VCaP (cell line): ENCODE measurements around the gene TTC21A.

Experiments
- H3K27ac ChIP-seq: fragments of 450-650 bp; 2 replicates; pipeline ENCODE4 v1.5.1; 2017
- TF ChIP-seq, protein P1 (sequence below): fragments of 450-650 bp; conservative IDR thresholded peaks from 2 replicates; pipeline ENCODE4 v1.5.1; 2017; ENCODE audit warnings: mild to moderate bottlenecking, moderate library complexity

TTC21A gene

GRCh38 chr3:39127269-39127907 lies 19.9 kb downstream of the TTC21A start:
- H3K27ac ChIP-seq: no peak overlapping the region

GRCh38 chr3:39127908-39128304 lies 20.4 kb downstream of the TTC21A start:
- no peak overlapping the region for H3K27ac ChIP-seq
- TF ChIP-seq, protein P1, sequence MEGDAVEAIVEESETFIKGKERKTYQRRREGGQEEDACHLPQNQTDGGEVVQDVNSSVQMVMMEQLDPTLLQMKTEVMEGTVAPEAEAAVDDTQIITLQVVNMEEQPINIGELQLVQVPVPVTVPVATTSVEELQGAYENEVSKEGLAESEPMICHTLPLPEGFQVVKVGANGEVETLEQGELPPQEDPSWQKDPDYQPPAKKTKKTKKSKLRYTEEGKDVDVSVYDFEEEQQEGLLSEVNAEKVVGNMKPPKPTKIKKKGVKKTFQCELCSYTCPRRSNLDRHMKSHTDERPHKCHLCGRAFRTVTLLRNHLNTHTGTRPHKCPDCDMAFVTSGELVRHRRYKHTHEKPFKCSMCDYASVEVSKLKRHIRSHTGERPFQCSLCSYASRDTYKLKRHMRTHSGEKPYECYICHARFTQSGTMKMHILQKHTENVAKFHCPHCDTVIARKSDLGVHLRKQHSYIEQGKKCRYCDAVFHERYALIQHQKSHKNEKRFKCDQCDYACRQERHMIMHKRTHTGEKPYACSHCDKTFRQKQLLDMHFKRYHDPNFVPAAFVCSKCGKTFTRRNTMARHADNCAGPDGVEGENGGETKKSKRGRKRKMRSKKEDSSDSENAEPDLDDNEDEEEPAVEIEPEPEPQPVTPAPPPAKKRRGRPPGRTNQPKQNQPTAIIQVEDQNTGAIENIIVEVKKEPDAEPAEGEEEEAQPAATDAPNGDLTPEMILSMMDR: no peak

More at GRCh38 chr3:39127269-39127907, 19.9 kb downstream of the TTC21A start:
- TF ChIP-seq, protein P1: no peak

DNA sequence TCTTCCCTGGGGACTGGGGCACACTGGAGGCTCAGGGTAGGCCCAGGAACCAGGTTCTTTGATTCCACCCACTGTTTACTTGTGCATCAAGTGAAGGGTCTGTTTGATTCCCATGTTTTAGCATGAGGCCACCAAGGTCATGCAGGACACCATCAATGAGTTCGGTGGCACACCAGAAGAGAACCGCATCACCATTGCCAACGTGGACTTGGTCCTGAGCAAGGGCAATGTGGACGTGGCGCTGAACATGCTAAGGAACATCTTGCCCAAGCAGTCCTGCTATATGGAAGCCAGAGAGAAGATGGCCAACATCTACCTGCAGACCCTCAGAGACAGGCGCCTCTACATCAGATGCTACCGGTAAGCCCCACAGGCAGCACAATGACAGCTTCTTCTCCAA lies 21.5 kb downstream of the TTC21A start:
- TF ChIP-seq, protein P1: no peak
- no peak overlapping the region for H3K27ac ChIP-seq

- TF ChIP-seq, protein P1: no peak
- H3K27ac ChIP-seq: peak overlapping the region; percentile 37
These were observed 22.5 kb downstream of the TTC21A start for GRCh38 chr3:39130026-39130425.

- H3K27ac ChIP-seq: peak overlapping the region; percentile 37; the same call in 1 of the 2 replicates
- TF ChIP-seq, protein P1: no peak
These were observed 23.3 kb downstream of the TTC21A start for GRCh38 chr3:39130693-39131265.

DNA sequence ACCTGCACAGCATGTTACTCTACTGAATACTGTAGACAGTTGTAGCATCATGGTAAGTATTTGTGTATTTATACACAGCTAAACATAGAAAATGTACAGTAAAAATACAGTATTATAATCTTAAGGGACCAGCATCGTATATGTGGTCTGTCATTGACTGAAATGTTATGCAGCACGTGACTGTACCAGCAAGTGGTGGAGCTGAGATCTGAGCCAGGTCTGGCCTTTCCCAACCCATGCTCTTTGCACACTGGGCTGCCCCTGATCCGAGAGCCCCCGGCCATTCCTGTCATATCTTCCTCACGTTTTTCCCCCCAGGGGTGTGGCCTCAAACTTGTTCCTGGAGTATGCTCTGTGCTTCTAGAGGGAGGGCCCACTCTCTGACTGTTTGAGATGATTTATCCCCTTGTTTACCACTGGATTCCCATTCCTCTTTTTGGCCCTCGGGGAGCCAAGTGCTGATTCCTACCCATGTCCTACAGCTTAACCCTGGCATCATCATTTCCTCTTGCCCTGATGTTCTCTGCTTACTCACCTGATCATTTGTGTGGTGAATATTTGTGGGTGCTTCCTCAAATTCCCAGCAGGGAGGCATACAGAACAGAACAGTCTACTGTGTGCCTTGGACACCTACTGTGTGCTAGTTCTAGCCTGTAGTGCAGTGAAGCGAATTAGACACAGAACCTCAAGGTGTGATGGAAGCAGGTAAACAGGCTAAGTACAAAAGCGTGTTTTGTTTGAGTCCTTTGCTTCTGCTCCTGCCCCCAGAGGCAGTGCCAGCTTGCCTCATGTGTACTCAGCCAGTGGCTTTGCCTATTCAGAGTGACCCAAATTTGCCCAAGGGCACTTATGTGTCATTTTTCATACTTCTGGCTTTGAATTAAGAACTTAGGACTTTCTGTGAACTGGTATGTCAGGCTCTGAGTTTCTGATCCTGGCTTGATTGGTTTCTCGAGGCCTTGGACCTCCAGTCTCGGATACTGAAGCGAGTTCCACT lies 24.9 kb downstream of the TTC21A start:
- TF ChIP-seq, protein P1: no peak
- H3K27ac ChIP-seq: no peak overlapping the region

DNA sequence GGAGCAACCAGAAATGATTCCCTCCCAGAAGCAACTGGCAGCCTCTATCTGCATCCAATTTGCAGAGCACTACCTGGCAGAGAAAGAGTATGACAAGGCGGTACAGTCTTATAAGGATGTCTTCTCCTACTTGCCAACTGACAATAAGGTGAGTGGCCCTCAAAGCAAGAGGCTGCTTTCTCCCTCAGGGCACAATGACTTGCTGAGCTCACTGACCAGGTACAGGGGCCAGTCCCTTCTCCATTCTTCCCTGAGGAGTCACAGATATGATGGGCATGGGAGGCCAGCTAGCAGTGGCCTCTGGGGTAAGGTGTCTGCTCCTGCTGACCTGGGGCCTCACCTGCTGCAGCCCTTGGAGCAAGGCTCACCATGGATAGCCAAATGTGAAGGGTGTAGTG lies 25.6 kb downstream of the TTC21A start:
- TF ChIP-seq, protein P1: no peak
- no peak overlapping the region for H3K27ac ChIP-seq
